CD14-positive monocyte (primary cell): ENCODE measurements around the gene CNTNAP5. TPM values are rescaled to one million over a fixed set of nuclear protein-coding genes. Genes with fewer than 3 reads are reported as not detected.

Experiments used
- DNase-seq, 3 donors: peaks; one replicate each; pipeline ENCODE4 v3.0.0-alpha.2; 2011 to 2022
- H2AFZ ChIP-seq: 2 replicates; pipeline ENCODE4 v1.6.0; 2012; ENCODE audit warnings: mild to moderate bottlenecking, low read depth, low read length, inconsistent platforms; ENCODE audit not compliant: insufficient read depth, poor library complexity, severe bottlenecking
- H3K27ac ChIP-seq, 2 donors: 1 replicate in 1 of 2; 2 replicates in 1 of 2; pipeline ENCODE4 v1.5.1; 2012 to 2013; ENCODE audit warnings: low read length in 2 of 2, control low read depth in 1 of 2, inconsistent platforms in 1 of 2, low read depth in 1 of 2, mild to moderate bottlenecking in 1 of 2
- H3K27me3 ChIP-seq, 2 donors: one replicate each; pipeline versions ENCODE4 v1.6.0 to v1.6.1; 2011 to 2013; ENCODE audit warnings: low read length in 2 of 2; ENCODE audit not compliant: control insufficient read depth in 2 of 2, insufficient read depth in 2 of 2
- H3K36me3 ChIP-seq, 2 donors: replicated peaks in 1 of 2; 1 replicate in 1 of 2; 2 replicates in 1 of 2; pipeline versions ENCODE4 v1.5.1 to v1.6.1; 2012 to 2013; ENCODE audit warnings: low read length in 2 of 2, control low read depth in 1 of 2, inconsistent platforms in 1 of 2, mild to moderate bottlenecking in 1 of 2; ENCODE audit not compliant: insufficient read depth in 2 of 2, control insufficient read depth in 1 of 2
- H3K4me1 ChIP-seq, 2 donors: 1 replicate in 1 of 2; 2 replicates in 1 of 2; pipeline versions ENCODE4 v1.5.1 to v1.6.1; 2012 to 2013; ENCODE audit warnings: low read length in 2 of 2, control low read depth in 1 of 2, inconsistent platforms in 1 of 2, mild to moderate bottlenecking in 1 of 2, moderate library complexity in 1 of 2; ENCODE audit not compliant: insufficient read depth in 2 of 2, control insufficient read depth in 1 of 2
- H3K4me2 ChIP-seq: replicated peaks from 2 replicates; pipeline ENCODE3; 2012; ENCODE audit warnings: low read length, moderate library complexity, mild to moderate bottlenecking; ENCODE audit not compliant: poor library complexity, severe bottlenecking; ENCODE audit errors: extremely low read depth
- H3K4me3 ChIP-seq, 3 experiments: fragments of 200-600 bp in 1 of 3; sonication (generic) in 1 of 3; replicated peaks in 1 of 3; 1 replicate in 2 of 3; 2 replicates in 1 of 3; pipeline ENCODE4 v1.5.1; 2011 to 2013; ENCODE audit warnings: low read length in 3 of 3, mild to moderate bottlenecking in 3 of 3, control low read depth in 2 of 3, low read depth in 2 of 3, inconsistent platforms in 1 of 3, moderate library complexity in 1 of 3
- H3K79me2 ChIP-seq: 2 replicates; pipeline ENCODE4 v1.6.0; 2012; ENCODE audit warnings: mild to moderate bottlenecking, control low read depth, inconsistent platforms, low read length, moderate library complexity; ENCODE audit not compliant: insufficient read depth
- H3K9ac ChIP-seq: 2 replicates; pipeline ENCODE4 v1.6.0; 2017; ENCODE audit warnings: low read length, mild to moderate bottlenecking; ENCODE audit not compliant: insufficient read depth, poor library complexity, severe bottlenecking
- H3K9me3 ChIP-seq, 2 donors: replicated peaks in 1 of 2; 1 replicate in 1 of 2; 2 replicates in 1 of 2; pipeline versions ENCODE4 v1.5.1 to v1.6.1; 2012 to 2013; ENCODE audit warnings: low read length in 2 of 2, control low read depth in 1 of 2; ENCODE audit not compliant: control insufficient read depth in 1 of 2, insufficient read depth in 1 of 2
- H4K20me1 ChIP-seq: 2 replicates; pipeline ENCODE4 v1.6.0; 2012; ENCODE audit warnings: mild to moderate bottlenecking, low read length, control low read depth, moderate library complexity; ENCODE audit not compliant: insufficient read depth
- H3K27ac Mint-ChIP-seq, 7 donors: one replicate each; pipeline ENCODE4 v1.8.0; 2020; ENCODE audit warnings: mild to moderate bottlenecking in 7 of 7, mixed read lengths in 7 of 7, moderate library complexity in 6 of 7, inconsistent platforms in 2 of 7
- H3K27me3 Mint-ChIP-seq, 3 donors: one replicate each; pipeline ENCODE4 v1.8.0; 2021 to 2022; ENCODE audit warnings: low read depth in 3 of 3, mild to moderate bottlenecking in 3 of 3, mixed read lengths in 3 of 3, moderate library complexity in 3 of 3, inconsistent platforms in 1 of 3
- H3K36me3 Mint-ChIP-seq, 2 donors: one replicate each; pipeline ENCODE4 v1.8.0; 2020; ENCODE audit warnings: mixed read lengths in 2 of 2, inconsistent platforms in 1 of 2, mild to moderate bottlenecking in 1 of 2
- H3K4me1 Mint-ChIP-seq: one replicate; pipeline ENCODE4 v1.8.0; 2020; ENCODE audit warnings: mild to moderate bottlenecking, mixed read lengths
- H3K4me3 Mint-ChIP-seq, 2 donors: one replicate each; pipeline ENCODE4 v1.8.0; 2020; ENCODE audit warnings: mild to moderate bottlenecking in 2 of 2, mixed read lengths in 2 of 2, moderate library complexity in 1 of 2
- H3K9me3 Mint-ChIP-seq, 7 donors: one replicate each; pipeline ENCODE4 v1.8.0; 2020 to 2022; ENCODE audit warnings: mixed read lengths in 7 of 7, mild to moderate bottlenecking in 6 of 7, moderate library complexity in 6 of 7, inconsistent platforms in 2 of 7
- WGBS: methylation state at CpG from one replicate; pipeline ENCODE4 v1.1.5; 2013; ENCODE audit warnings: missing lambda C conversion rate; ENCODE audit not compliant: insufficient coverage; 5-methylcytosine and 5-hydroxymethylcytosine counted together
- intact Hi-C, 2 donors: fragments of 100-400 bp; cut with micrococcal nuclease; formaldehyde crosslinking; loops; one replicate each; pipeline versions ENCODE4 v1.15.0 to v1.15.1; 2023
- polyA plus RNA-seq, 3 donors: library from polyadenylated mRNA; depleted of rRNA in 1 of 3; unstranded in 2 of 3; stranded (reverse) in 1 of 3; fragments of 300-500 nt in 2 of 3; fragments of >200 nt in 1 of 3; fragmentation: Illumina TruSeq in 2 of 3; gene quantifications; 1 replicate in 2 of 3; 2 replicates in 1 of 3; pipeline ENCODE4 v1.2.3, GENCODE V29; 2012 to 2021
- TF ChIP-seq, protein P1 (sequence below): fragments of 200-600 bp; IDR thresholded peaks from one replicate; pipeline ENCODE4 v1.8.0; 2022; ENCODE audit warnings: antibody characterized with exemption, mild to moderate bottlenecking

The CNTNAP5 gene
- polyA plus RNA-seq, 3 donors = not detected

DNA sequence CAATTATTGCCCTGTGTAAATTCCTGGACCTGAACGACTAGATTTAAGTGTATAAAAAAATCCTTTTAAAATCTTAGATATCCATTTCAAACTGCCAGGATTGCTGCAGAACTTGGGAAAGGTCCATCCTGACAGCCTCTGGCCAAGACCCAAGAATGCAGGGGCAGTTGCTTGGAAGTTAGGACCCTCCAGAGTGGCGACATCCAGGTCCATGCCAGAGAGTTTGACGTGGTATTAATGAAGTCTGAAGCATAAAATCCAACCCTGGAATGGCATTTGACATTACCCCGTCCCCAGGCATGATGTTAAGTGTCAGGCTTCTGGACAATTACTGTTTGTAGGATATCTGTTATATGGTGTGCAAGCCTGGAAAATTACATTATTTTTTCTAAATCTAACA, 810.2 kb downstream of the CNTNAP5 start:
- Histone ChIP-seq H3K36me3 (no peaks in the 10 kb centered on the region), H3K4me1 (no peaks in the 10 kb centered on the region), H4K20me1 (no peaks in the 10 kb centered on the region), H3K27me3 (no peaks in the 10 kb centered on the region), H3K9ac (no peak overlapping the region), H3K4me2 (no peak overlapping the region), H3K4me3 (no peak overlapping the region), H3K27ac (no peak overlapping the region), H3K79me2 (no peaks in the 10 kb centered on the region), H3K9me3 (no peaks in the 10 kb centered on the region), H2AFZ (no peak overlapping the region)
- Mint-ChIP-seq H3K27me3 (no peaks in the 10 kb centered on the region), H3K9me3 (peaks cover 0 to 5% (median 0%) of the 10 kb centered on the region in 7 donors), H3K27ac (no peak overlapping the region), H3K4me1 (no peaks in the 10 kb centered on the region), H3K4me3 (no peak overlapping the region), H3K36me3 (no peaks in the 10 kb centered on the region)
- 80% methylated on average over 2 of the region's 4 CpGs for WGBS
- intact Hi-C loops = no loop called here
- TF ChIP-seq, protein P1, sequence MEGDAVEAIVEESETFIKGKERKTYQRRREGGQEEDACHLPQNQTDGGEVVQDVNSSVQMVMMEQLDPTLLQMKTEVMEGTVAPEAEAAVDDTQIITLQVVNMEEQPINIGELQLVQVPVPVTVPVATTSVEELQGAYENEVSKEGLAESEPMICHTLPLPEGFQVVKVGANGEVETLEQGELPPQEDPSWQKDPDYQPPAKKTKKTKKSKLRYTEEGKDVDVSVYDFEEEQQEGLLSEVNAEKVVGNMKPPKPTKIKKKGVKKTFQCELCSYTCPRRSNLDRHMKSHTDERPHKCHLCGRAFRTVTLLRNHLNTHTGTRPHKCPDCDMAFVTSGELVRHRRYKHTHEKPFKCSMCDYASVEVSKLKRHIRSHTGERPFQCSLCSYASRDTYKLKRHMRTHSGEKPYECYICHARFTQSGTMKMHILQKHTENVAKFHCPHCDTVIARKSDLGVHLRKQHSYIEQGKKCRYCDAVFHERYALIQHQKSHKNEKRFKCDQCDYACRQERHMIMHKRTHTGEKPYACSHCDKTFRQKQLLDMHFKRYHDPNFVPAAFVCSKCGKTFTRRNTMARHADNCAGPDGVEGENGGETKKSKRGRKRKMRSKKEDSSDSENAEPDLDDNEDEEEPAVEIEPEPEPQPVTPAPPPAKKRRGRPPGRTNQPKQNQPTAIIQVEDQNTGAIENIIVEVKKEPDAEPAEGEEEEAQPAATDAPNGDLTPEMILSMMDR = no peak
- no peak for DNase-seq

DNA sequence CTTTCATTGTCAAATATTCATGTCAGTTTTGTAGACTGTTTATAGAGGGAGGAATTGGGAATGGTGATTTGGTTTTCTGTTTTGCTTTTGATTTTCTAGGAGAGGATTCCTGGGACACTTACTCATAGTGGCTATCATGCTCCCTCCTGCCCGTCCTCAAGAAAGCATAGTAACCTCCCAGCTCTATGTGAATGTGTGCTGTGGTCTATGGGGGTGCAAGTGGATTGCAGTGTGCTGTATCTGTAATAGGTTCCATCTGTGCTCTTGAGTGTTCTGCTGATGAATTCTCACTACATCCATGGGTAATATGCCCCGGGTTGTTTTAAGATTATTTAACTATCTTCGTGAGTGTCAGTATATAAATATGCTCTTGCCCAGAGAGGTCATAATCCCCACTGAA, 811.3 kb downstream of the CNTNAP5 start:
- no peak overlapping the region for H3K4me3 Mint-ChIP-seq
- Histone ChIP-seq H3K27me3 (no peaks in the 10 kb centered on the region), H3K79me2 (no peaks in the 10 kb centered on the region), H4K20me1 (no peaks in the 10 kb centered on the region), H3K4me3 (no peak overlapping the region), H3K36me3 (no peaks in the 10 kb centered on the region), H3K4me1 (no peaks in the 10 kb centered on the region), H3K27ac (no peak overlapping the region), H3K4me2 (no peak overlapping the region), H2AFZ (no peak overlapping the region), H3K9me3 (no peaks in the 10 kb centered on the region), H3K9ac (no peak overlapping the region)
- DNase-seq = no peak
- no CpG with 5 or more reads among the region's 3 CpGs for WGBS
- TF ChIP-seq, protein P1 = no peak
- intact Hi-C loops = no loop called here
- H3K27ac Mint-ChIP-seq = no peak overlapping the region
- H3K36me3 Mint-ChIP-seq = no peaks in the 10 kb centered on the region
- H3K27me3 Mint-ChIP-seq = no peaks in the 10 kb centered on the region
- no peaks in the 10 kb centered on the region for H3K4me1 Mint-ChIP-seq
- peaks cover 0 to 6% (median 0%) of the 10 kb centered on the region in 7 donors for H3K9me3 Mint-ChIP-seq
